Measurements from ENCODE around the gene CRLF3.
"Not testable (repeated sequence)": the region's sequence is repeated elsewhere in the genome, so short reads cannot be mapped to it uniquely, and the experiment has no call there.

CRLF3 gene

GRCh38 chr17:30814860-30815259, 9.6 kb downstream of the CRLF3 start:
- FAIRE-seq; DNase-seq (ENCODE audit: low spot score): not testable (repeated sequence)

- not testable (repeated sequence) for DNase-seq (ENCODE audit: low spot score); FAIRE-seq
Observed at GRCh38 chr17:30814236-30814635, 10.3 kb downstream of the CRLF3 start.

GRCh38 chr17:30812218-30813177, 12.0 kb downstream of the CRLF3 start:
- FAIRE-seq, result peak; percentile 35

GRCh38 chr17:30809867-30810266, 14.6 kb downstream of the CRLF3 start:
- DNase-seq (ENCODE audit: low spot score), result no peak
- no peak for FAIRE-seq

More at GRCh38 chr17:30812218-30813177, 12.0 kb downstream of the CRLF3 start:
- DNase-seq (ENCODE audit: low spot score), result no peak

DNA sequence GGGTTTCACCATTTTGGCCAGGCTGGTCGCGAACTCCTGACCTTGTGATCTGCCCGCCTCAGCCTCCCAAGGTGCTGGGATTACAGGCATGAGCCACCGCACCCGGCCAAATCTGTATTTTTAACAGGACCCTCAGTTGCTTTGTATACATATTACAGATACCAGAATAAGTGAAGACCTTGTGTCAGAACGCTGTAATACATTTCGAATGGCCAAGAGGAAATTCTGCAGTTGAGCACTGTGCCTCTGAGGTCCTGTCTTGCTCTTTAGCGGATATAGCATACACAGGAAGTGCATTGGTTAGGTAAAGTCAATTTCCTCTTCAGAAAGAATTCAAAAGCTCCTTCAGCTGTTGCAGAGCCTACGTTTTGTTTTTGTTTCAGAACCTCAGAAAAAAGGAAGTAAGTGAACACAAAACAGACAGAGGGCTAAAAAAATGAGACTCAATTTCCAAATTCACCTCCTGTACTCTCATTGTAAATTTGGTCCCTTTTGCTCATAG, 15.7 kb downstream of the CRLF3 start:
- FAIRE-seq, result no peak
- no peak for DNase-seq (ENCODE audit: low spot score)

DNA sequence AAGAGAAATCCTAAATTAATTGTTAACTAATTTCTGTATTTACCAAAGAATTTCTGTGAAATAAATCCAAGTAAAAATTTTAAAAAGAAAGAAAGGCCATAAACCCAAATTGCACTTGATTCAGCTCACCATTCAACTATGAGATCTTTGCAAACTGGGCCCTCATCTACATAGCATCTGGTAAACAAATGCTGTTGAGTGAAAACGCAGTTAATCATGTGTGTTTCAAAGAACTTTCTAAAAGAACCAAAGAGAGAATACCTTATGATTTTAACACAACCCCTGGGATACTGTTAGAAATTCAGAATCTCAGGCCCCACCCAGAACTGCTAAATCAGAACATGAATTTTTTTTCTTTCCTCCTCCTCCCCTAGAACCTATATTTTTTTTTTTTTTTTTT, 16.6 kb downstream of the CRLF3 start:
- DNase-seq (ENCODE audit: low spot score), result no peak
- FAIRE-seq, result no peak

GRCh38 chr17:30805944-30806456, 18.5 kb downstream of the CRLF3 start:
- DNase-seq (ENCODE audit: low spot score) (no peak), FAIRE-seq (no peak)

GRCh38 chr17:30801671-30802070, 22.8 kb downstream of the CRLF3 start:
- DNase-seq (ENCODE audit: low spot score), result no peak
- FAIRE-seq, result no peak

DNA sequence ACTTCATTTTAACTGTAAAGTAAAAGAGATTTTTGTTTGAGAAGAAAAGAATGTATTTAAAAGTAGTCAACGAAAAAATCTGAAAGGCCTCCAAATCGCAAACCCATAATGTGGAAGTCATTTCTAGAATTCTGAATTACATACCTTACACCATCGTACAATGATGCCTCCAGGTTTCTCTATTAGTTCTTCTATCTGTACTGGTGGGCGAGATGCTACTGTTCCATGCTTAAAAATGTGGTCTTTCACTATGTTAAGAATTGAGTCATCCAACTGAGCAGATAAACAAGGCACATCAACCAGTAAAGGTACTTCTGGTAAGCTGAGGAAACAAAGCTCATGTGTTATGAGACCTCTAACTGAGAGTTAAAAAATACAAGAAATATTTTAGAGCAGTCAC, 28.5 kb downstream of the CRLF3 start:
- FAIRE-seq, result no peak

GRCh38 chr17:30794372-30794771, 30.1 kb downstream of the CRLF3 start:
- no peak for DNase-seq (ENCODE audit: low spot score)
- no peak for FAIRE-seq

More for the DNA sequence above, 28.5 kb downstream of the CRLF3 start:
- DNase-seq (ENCODE audit: low spot score), result no peak

GRCh38 chr17:30793282-30793977, 31.1 kb downstream of the CRLF3 start:
- FAIRE-seq (no peak), DNase-seq (ENCODE audit: low spot score) (no peak)

DNA sequence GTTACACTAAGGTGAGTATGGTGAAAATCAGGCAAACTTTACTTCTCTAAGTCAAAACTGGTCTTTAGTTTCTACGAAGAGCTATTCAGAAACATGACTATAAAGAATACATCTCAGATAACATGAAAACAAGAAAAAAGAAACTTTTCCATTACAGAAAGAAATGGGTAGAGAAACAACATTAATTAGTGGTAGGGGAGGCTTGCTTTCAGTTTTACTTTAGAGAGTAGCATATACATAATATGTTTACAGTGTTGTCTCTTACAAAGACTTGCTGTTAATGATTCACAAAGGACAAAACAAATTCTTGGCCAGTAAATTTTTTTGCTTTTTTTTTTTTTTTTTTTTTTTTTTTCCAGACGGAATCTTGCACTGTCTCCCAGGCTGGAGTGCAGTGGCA, 34.2 kb downstream of the CRLF3 start:
- no peak for DNase-seq (ENCODE audit: low spot score)
- no peak for FAIRE-seq

GRCh38 chr17:30788918-30789317, 35.6 kb downstream of the CRLF3 start:
- no peak for DNase-seq (ENCODE audit: low spot score)
- FAIRE-seq, result no peak

DNA sequence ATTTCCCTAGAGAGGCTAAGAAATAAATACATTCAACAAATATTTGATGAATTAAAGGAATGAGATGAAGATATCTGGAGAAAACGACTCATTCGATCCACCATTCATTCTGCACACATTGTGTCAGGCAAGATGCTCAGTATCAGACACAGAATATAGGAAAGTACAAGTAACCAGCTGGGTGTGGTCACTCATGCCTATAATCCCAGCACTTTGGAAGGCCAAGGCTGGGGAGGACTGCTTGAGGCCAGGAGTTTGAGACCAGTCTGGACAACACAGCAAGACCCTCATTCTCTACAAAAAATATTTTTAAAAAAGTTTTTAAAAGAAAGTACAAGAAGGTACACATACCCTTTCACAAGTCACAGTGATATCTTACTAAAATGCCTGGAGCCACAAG, 42.3 kb downstream of the CRLF3 start:
- FAIRE-seq (no peak), DNase-seq (ENCODE audit: low spot score) (no peak)

DNA sequence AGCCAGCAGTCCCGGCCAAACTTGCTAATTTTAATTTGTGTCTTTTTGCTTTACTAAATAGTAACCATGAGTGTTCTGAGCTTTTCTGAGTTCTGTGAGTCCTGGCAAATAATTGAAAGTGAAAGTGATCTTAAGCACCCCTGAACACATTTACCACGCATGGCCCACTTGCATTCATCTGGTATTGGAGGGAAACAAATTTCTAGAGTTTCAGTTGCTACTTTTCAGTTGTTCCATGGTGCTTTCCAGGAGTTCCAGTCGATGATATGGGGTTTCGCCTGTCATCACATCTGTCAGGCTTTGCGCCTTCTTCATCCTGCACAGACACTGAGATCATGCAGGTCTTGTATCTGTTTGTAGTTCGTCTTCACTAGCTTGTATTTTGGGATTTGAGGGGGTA, 44.1 kb downstream of the CRLF3 start:
- FAIRE-seq (no peak), DNase-seq (ENCODE audit: low spot score) (no peak)

DNA sequence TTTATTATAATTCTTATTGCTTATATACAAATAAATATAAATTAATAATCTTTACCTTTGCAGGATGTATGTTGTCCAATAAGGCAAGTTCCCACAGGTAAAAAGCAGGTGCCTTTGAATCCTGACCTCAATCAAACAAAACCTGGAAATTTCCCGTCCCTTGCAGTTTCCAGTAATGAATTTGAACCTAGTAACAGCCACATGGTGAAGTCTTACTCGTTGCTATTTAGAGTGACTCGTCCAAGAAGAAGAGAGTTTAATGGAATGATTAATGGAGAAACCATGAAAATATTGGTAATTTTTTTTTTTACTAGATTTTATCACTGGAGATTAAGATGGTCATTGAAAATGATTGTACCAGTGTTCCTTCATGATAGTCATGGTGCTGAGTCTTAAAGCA, 55.7 kb downstream of the CRLF3 start:
- FAIRE-seq; DNase-seq (ENCODE audit: low spot score): not testable (repeated sequence)

DNA sequence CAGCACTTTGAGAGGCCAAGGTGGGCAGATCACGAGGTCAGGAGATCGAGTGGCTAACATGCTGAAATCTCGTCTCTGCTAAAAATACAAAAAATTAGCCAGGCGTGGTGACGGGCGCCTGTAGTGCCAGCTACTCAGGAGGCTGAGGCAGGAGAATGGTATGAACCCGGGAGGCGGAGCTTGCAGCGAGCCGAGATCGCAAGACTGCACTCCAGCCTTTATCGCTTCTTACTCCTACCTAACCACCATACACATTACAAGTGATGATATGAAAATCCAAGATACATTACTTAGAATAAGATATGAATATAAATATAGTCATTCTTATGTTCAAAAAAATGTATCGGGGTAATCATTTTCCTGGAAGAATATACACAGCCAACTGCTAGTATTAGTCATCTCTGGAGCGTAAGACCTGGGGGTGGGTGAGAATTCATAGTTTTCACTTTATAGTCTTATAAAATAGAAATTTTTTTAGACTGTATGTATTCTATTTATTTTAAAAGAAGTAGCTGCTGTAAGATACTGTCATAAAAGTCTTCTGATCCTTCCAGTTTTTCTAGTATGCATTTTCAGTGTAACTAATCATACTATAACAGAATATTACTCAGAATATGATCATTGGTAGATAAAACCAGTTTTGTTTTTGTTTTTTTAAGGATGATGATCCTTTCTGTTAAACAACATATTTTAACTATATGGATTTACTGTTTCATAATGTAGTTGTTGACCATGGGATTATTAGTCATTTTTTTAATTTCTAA, 56.7 kb downstream of the CRLF3 start:
- FAIRE-seq, result not testable (repeated sequence)

GRCh38 chr17:30761060-30761459, 63.4 kb downstream of the CRLF3 start:
- FAIRE-seq (no peak), DNase-seq (ENCODE audit: low spot score) (no peak)

More for the DNA sequence above, 56.7 kb downstream of the CRLF3 start:
- DNase-seq (ENCODE audit: low spot score), result not testable (repeated sequence)

- DNase-seq (ENCODE audit: low spot score), result not testable (repeated sequence)
Observed at GRCh38 chr17:30753291-30753690, 71.2 kb downstream of the CRLF3 start.

DNA sequence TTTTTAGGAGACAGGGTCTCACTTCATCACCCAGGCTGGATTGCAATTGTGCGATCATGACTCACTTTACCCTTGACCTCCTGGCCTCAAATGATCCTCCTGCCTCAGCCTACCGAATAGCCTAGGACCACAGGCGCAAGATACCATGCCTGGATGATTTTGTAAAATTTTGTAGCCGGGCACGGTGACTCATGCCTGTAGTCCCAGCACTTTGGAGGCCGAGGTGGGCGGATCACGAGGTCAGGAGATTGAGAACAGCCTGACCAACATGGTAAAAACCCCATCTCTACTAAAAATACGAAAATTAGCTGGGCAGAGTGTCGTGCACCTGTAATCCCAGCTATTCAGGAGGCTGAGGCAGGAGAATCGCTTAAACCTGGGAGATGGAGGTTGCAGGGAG, 73.5 kb downstream of the CRLF3 start:
- DNase-seq (ENCODE audit: low spot score) (peak; percentile 31), FAIRE-seq (peak; percentile 96)

More at GRCh38 chr17:30753291-30753690, 71.2 kb downstream of the CRLF3 start:
- FAIRE-seq, result not testable (repeated sequence)

DNA sequence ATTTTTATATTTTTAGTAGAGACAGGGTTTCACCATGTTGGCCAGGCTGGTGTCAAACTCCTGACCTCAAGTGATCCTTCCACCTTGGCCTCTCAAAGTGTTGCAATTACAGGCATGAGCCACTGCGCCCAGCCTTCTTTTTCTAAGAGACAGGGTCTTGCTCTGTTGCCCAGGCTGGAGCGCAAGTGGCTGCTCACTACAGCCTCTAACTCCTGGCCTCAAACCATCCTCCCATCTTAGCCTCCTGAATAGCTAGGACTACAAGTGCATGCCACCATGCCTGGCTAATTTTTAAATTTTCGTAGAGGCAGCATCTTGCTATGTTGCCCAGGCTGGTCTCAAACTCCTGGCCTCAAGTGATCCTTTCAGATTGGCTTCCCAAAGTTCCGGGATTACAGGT, 76.9 kb downstream of the CRLF3 start:
- FAIRE-seq; DNase-seq (ENCODE audit: low spot score): not testable (repeated sequence)

Measured in RCC 7860 (cell line).